ENCODE measurements around the gene FIBP. TPM values are rescaled to one million over a fixed set of nuclear protein-coding genes. Genes with fewer than 3 reads are reported as not detected.

Gene FIBP
- total RNA-seq, 1 donor from 2014 or later, result 67.4 TPM

GRCh38 chr11:65856689-65857499, 31.4 kb downstream of the FIBP start:
- Histone ChIP-seq H3K79me2 (ENCODE audit: insufficient read depth, low read length) (peaks cover 66% of the 10 kb centered on the region), H3K9me3 (ENCODE audit: insufficient read depth, low read depth, low read length) (no peaks in the 10 kb centered on the region), H3K27ac (ENCODE audit: low read depth, low read length) (peak overlapping the region; percentile 75), H3K27me3 (ENCODE audit: insufficient read depth, low read length) (no peaks in the 10 kb centered on the region), H3K4me2 (ENCODE audit: low read length) (peak overlapping the region; percentile 96), H3K9ac (ENCODE audit: low read length) (peak overlapping the region; percentile 86), H3K36me3 (ENCODE audit: insufficient read depth, low read length) (peaks cover 37% of the 10 kb centered on the region), H3K4me1 (ENCODE audit: insufficient read depth, low read length) (peaks cover 38% of the 10 kb centered on the region), H3K4me3 (ENCODE audit: insufficient read depth, low read depth, low read length) (peak overlapping the region; percentile 98), H4K20me1 (ENCODE audit: insufficient read depth, low read length) (peaks cover 62% of the 10 kb centered on the region), H2AFZ (ENCODE audit: low read depth, low read length) (no peak overlapping the region)
- TF ChIP-seq CTCF (IDR thresholded peaks at IDR 0.05; ENCODE audit: insufficient read depth, low read depth, low read length) (no peak), EZH2 (IDR thresholded peaks at IDR 0.05; ENCODE audit: insufficient read depth, low read length) (no peak)
- H3K4me1 Mint-ChIP-seq (ENCODE audit: low read depth, unreplicated experiment), result peaks cover 38% of the 10 kb centered on the region
- H3K9me3 Mint-ChIP-seq (ENCODE audit: unreplicated experiment), result no peaks in the 10 kb centered on the region
- H3K27me3 Mint-ChIP-seq (ENCODE audit: low read depth, unreplicated experiment), result no peaks in the 10 kb centered on the region
- FAIRE-seq, result no peak
- peak overlapping the region; percentile 99 for H3K4me3 Mint-ChIP-seq (ENCODE audit: unreplicated experiment)
- H3K27ac Mint-ChIP-seq (ENCODE audit: unreplicated experiment), result peak overlapping the region; percentile 96
- H3K36me3 Mint-ChIP-seq (ENCODE audit: low read depth, unreplicated experiment), result peaks cover 33% of the 10 kb centered on the region
- DNase-seq (ENCODE audit: low read depth), result peak; percentile 40

- Histone ChIP-seq H3K4me2 (ENCODE audit: low read length) (peak overlapping the region; percentile 96), H3K27ac (ENCODE audit: low read depth, low read length) (peak overlapping the region; percentile 48), H4K20me1 (ENCODE audit: insufficient read depth, low read length) (peaks cover 67% of the 10 kb centered on the region), H3K4me1 (ENCODE audit: insufficient read depth, low read length) (peaks cover 31% of the 10 kb centered on the region), H3K9me3 (ENCODE audit: insufficient read depth, low read depth, low read length) (no peaks in the 10 kb centered on the region), H3K36me3 (ENCODE audit: insufficient read depth, low read length) (peaks cover 37% of the 10 kb centered on the region), H3K4me3 (ENCODE audit: insufficient read depth, low read depth, low read length) (peak overlapping the region; percentile 98), H3K27me3 (ENCODE audit: insufficient read depth, low read length) (no peaks in the 10 kb centered on the region), H3K79me2 (ENCODE audit: insufficient read depth, low read length) (peaks cover 56% of the 10 kb centered on the region), H3K9ac (ENCODE audit: low read length) (peak overlapping the region; percentile 86), H2AFZ (ENCODE audit: low read depth, low read length) (no peak overlapping the region)
- TF ChIP-seq CTCF (IDR thresholded peaks at IDR 0.05; ENCODE audit: insufficient read depth, low read depth, low read length), result no peak
- TF ChIP-seq EZH2 (IDR thresholded peaks at IDR 0.05; ENCODE audit: insufficient read depth, low read length), result no peak
- H3K36me3 Mint-ChIP-seq (ENCODE audit: low read depth, unreplicated experiment), result peaks cover 41% of the 10 kb centered on the region
- no peaks in the 10 kb centered on the region for H3K27me3 Mint-ChIP-seq (ENCODE audit: low read depth, unreplicated experiment)
- no peaks in the 10 kb centered on the region for H3K9me3 Mint-ChIP-seq (ENCODE audit: unreplicated experiment)
- peaks cover 44% of the 10 kb centered on the region for H3K4me1 Mint-ChIP-seq (ENCODE audit: low read depth, unreplicated experiment)
- peak overlapping the region; percentile 99 for H3K4me3 Mint-ChIP-seq (ENCODE audit: unreplicated experiment)
- H3K27ac Mint-ChIP-seq (ENCODE audit: unreplicated experiment), result peak overlapping the region; percentile 96
- FAIRE-seq, result no peak
- no peak for DNase-seq (ENCODE audit: low read depth)
Measured at GRCh38 chr11:65855927-65856363, 32.3 kb downstream of the FIBP start.
